H9 (cell line): ENCODE data around the gene CEP55. TPM values are rescaled to one million over a fixed set of nuclear protein-coding genes. Genes with fewer than 3 reads are reported as not detected.

Source experiments
- DNase-seq: peaks from one replicate; pipeline ENCODE4 v3.0.0-alpha.2; 2017
- H2AFZ ChIP-seq: one replicate; pipeline ENCODE4 v1.6.1; 2013; ENCODE audit warnings: mild to moderate bottlenecking, low read length, control low read depth, moderate library complexity
- H2AK5ac ChIP-seq: 2 replicates; pipeline ENCODE4 v1.6.1; 2013; ENCODE audit warnings: low read length, control low read depth, mixed read lengths; ENCODE audit not compliant: insufficient read length
- H2BK120ac ChIP-seq: one replicate; pipeline ENCODE4 v1.6.1; 2013; ENCODE audit warnings: low read depth, mild to moderate bottlenecking, low read length, control low read depth, inconsistent platforms; ENCODE audit not compliant: poor library complexity, severe bottlenecking
- H2BK12ac ChIP-seq: 2 replicates; pipeline ENCODE4 v1.6.1; 2013; ENCODE audit warnings: low read length, control low read depth, mixed read lengths, low read depth; ENCODE audit not compliant: insufficient read length
- H2BK15ac ChIP-seq: 2 replicates; pipeline ENCODE4 v1.6.1; 2013; ENCODE audit warnings: low read depth, low read length, control low read depth
- H2BK20ac ChIP-seq: one replicate; pipeline ENCODE4 v1.6.1; 2013; ENCODE audit warnings: low read depth, mild to moderate bottlenecking, low read length, control low read depth, inconsistent platforms; ENCODE audit not compliant: poor library complexity, severe bottlenecking
- H2BK5ac ChIP-seq: 2 replicates; pipeline ENCODE4 v1.6.1; 2013; ENCODE audit warnings: low read length, control low read depth, mixed read lengths; ENCODE audit not compliant: insufficient read length
- H3K14ac ChIP-seq: 2 replicates; pipeline ENCODE4 v1.6.1; 2013; ENCODE audit warnings: low read length, control low read depth; ENCODE audit not compliant: insufficient read depth
- H3K18ac ChIP-seq: 2 replicates; pipeline ENCODE4 v1.6.1; 2013; ENCODE audit warnings: low read depth, mild to moderate bottlenecking, mixed read lengths, low read length, control low read depth; ENCODE audit not compliant: insufficient read length
- H3K23ac ChIP-seq: 2 replicates; pipeline ENCODE4 v1.6.1; 2013; ENCODE audit warnings: low read length, control low read depth, mixed read lengths, low read depth; ENCODE audit not compliant: insufficient read length
- H3K23me2 ChIP-seq: 2 replicates; pipeline ENCODE4 v1.6.1; 2013; ENCODE audit warnings: low read depth, mild to moderate bottlenecking, mixed read lengths, low read length, control low read depth; ENCODE audit not compliant: insufficient read length, poor library complexity, severe bottlenecking
- H3K27ac ChIP-seq: 2 replicates; pipeline ENCODE4 v1.5.1; 2013; ENCODE audit warnings: low read length, control low read depth, mixed read lengths, low read depth; ENCODE audit not compliant: insufficient read length
- H3K27me3 ChIP-seq: 2 replicates; pipeline ENCODE4 v1.6.1; 2013; ENCODE audit warnings: low read length, control low read depth, inconsistent platforms; ENCODE audit not compliant: insufficient read depth
- H3K4ac ChIP-seq: 2 replicates; pipeline ENCODE4 v1.6.1; 2013; ENCODE audit warnings: low read depth, mild to moderate bottlenecking, control low read depth, inconsistent platforms, low read length, moderate library complexity
- H3K4me1 ChIP-seq: 2 replicates; pipeline ENCODE4 v1.6.1; 2013; ENCODE audit warnings: low read length, control low read depth, inconsistent platforms; ENCODE audit not compliant: insufficient read depth
- H3K4me2 ChIP-seq: 2 replicates; pipeline ENCODE4 v1.6.1; 2013; ENCODE audit warnings: low read length, control low read depth, mixed read lengths; ENCODE audit not compliant: insufficient read length, insufficient read depth
- H3K56ac ChIP-seq: 2 replicates; pipeline ENCODE4 v1.6.1; 2013; ENCODE audit warnings: low read depth, mild to moderate bottlenecking, mixed read lengths, low read length, control low read depth; ENCODE audit not compliant: insufficient read length
- H3K79me1 ChIP-seq: 2 replicates; pipeline ENCODE4 v1.6.1; 2013; ENCODE audit warnings: low read depth, mild to moderate bottlenecking, moderate library complexity, low read length, control low read depth, inconsistent platforms; ENCODE audit not compliant: insufficient read depth, poor library complexity, severe bottlenecking
- H3K79me2 ChIP-seq: 2 replicates; pipeline ENCODE4 v1.6.1; 2013; ENCODE audit warnings: low read length, control low read depth, inconsistent platforms; ENCODE audit not compliant: insufficient read depth
- H3K9ac ChIP-seq: 2 replicates; pipeline ENCODE4 v1.6.1; 2013; ENCODE audit warnings: low read length, control low read depth, mixed read lengths; ENCODE audit not compliant: insufficient read length; ENCODE audit errors: extremely low read depth
- H3K9me3 ChIP-seq: one replicate; pipeline ENCODE4 v1.6.1; 2013; ENCODE audit warnings: low read depth, low read length, inconsistent platforms; ENCODE audit not compliant: control insufficient read depth
- H3T11ph ChIP-seq: one replicate; pipeline ENCODE4 v1.6.1; 2013; ENCODE audit warnings: mild to moderate bottlenecking, low read length, control low read depth, inconsistent platforms
- H4K20me1 ChIP-seq: one replicate; pipeline ENCODE4 v1.6.1; 2013; ENCODE audit not compliant: control insufficient read depth, insufficient read length, insufficient read depth
- H4K5ac ChIP-seq: 2 replicates; pipeline ENCODE4 v1.6.1; 2013; ENCODE audit warnings: low read depth, mild to moderate bottlenecking, mixed read lengths, low read length, control low read depth; ENCODE audit not compliant: insufficient read length
- H4K8ac ChIP-seq: replicated peaks from 2 replicates; pipeline ENCODE4 v1.6.1; 2013; ENCODE audit warnings: low read length, control low read depth, mixed read lengths, low read depth; ENCODE audit not compliant: insufficient read length
- H4K91ac ChIP-seq: 2 replicates; pipeline ENCODE4 v1.6.1; 2013; ENCODE audit warnings: low read depth, mild to moderate bottlenecking, moderate library complexity, mixed read lengths, low read length, control low read depth; ENCODE audit not compliant: insufficient read length
- H3K27ac Mint-ChIP-seq, 3 experiments: 2 replicates in 2 of 3; 3 replicates in 1 of 3; pipeline ENCODE4 v1.8.0; 2020 to 2021; ENCODE audit warnings: mixed read lengths in 3 of 3, mild to moderate bottlenecking in 1 of 3, moderate library complexity in 1 of 3
- H3K27me3 Mint-ChIP-seq: 2 replicates; pipeline ENCODE4 v1.8.0; 2021; ENCODE audit warnings: low read depth, mild to moderate bottlenecking, moderate library complexity, mixed read lengths
- H3K36me3 Mint-ChIP-seq, 3 experiments: 2 replicates in 2 of 3; 3 replicates in 1 of 3; pipeline ENCODE4 v1.8.0; 2020 to 2021; ENCODE audit warnings: low read depth in 3 of 3, mixed read lengths in 3 of 3; ENCODE audit not compliant: insufficient read depth in 1 of 3
- H3K4me1 Mint-ChIP-seq, 2 experiments: 2 replicates each; pipeline ENCODE4 v1.8.0; 2020; ENCODE audit warnings: mixed read lengths in 2 of 2
- H3K4me3 Mint-ChIP-seq, 2 experiments: 2 replicates in 1 of 2; 3 replicates in 1 of 2; pipeline ENCODE4 v1.8.0; 2020 to 2021; ENCODE audit warnings: mild to moderate bottlenecking in 2 of 2, mixed read lengths in 2 of 2, moderate library complexity in 1 of 2
- H3K9me3 Mint-ChIP-seq, 2 experiments: 2 replicates in 1 of 2; 3 replicates in 1 of 2; pipeline ENCODE4 v1.8.0; 2020; ENCODE audit warnings: mild to moderate bottlenecking in 2 of 2, mixed read lengths in 2 of 2, moderate library complexity in 1 of 2
- CTCF ChIP-seq: fragments of 200-600 bp; sonication (generic); conservative IDR thresholded peaks from 3 replicates; pipeline ENCODE4 v1.8.0; 2021; ENCODE audit warnings: antibody characterized with exemption, mild to moderate bottlenecking
- WGBS: extraction: QIAGEN DNeasy Blood & Tissue Kit; methylation state at CpG from one replicate; pipeline ENCODE4 v1.1.7; 2013; ENCODE audit warnings: missing lambda C conversion rate, low lambda C conversion rate, mixed read lengths; ENCODE audit not compliant: insufficient read length; ENCODE audit errors: extremely low coverage; 5-methylcytosine and 5-hydroxymethylcytosine counted together
- total RNA-seq: library from RNA; stranded (reverse); gene quantifications from 2 replicates; pipeline ENCODE4 v1.2.1, GENCODE V29; 2021

Gene CEP55
- total RNA-seq, 1 experiment from 2014 or later, result 17.8 TPM

GRCh38 chr10:93488956-93489528 lies 7.4 kb upstream of the CEP55 start:
- H4K8ac ChIP-seq, result no peak overlapping the region
- no peak overlapping the region for H2AFZ ChIP-seq
- no peak overlapping the region for H2BK20ac ChIP-seq
- H3K4me2 ChIP-seq, result no peak overlapping the region
- H3K27ac ChIP-seq, result no peak overlapping the region
- no peak overlapping the region for H3K4ac ChIP-seq
- H3K9ac ChIP-seq, result no peak overlapping the region
- no peak overlapping the region for H2BK5ac ChIP-seq
- H3K23ac ChIP-seq, result no peak overlapping the region
- H2BK15ac ChIP-seq, result no peak overlapping the region
- Mint-ChIP-seq H3K4me3 (no peak overlapping the region), H3K36me3 (no peaks in the 10 kb centered on the region), H3K27me3 (peaks cover under 1% of the 10 kb centered on the region; the same call in 1 of the 2 replicates), H3K4me1 (peaks cover 0 to 2% of the 10 kb centered on the region in 2 experiments; a peak in 1 of 4 replicates), H3K27ac (no peak overlapping the region), H3K9me3 (no peaks in the 10 kb centered on the region)
- H4K91ac ChIP-seq, result no peak overlapping the region
- no peak overlapping the region for H3T11ph ChIP-seq
- no peak overlapping the region for H3K14ac ChIP-seq
- no peak overlapping the region for H2BK12ac ChIP-seq
- H3K9me3 ChIP-seq, result no peaks in the 10 kb centered on the region
- H2BK120ac ChIP-seq, result no peak overlapping the region
- H3K23me2 ChIP-seq, result no peaks in the 10 kb centered on the region
- no peak overlapping the region for H3K56ac ChIP-seq
- H3K4me1 ChIP-seq, result no peaks in the 10 kb centered on the region
- no peaks in the 10 kb centered on the region for H3K79me2 ChIP-seq
- no peaks in the 10 kb centered on the region for H4K20me1 ChIP-seq
- H4K5ac ChIP-seq, result no peak overlapping the region
- H3K18ac ChIP-seq, result no peak overlapping the region
- TF ChIP-seq CTCF, result no peak
- no CpG with 5 or more reads among the region's 4 CpGs for WGBS
- no peaks in the 10 kb centered on the region for H3K79me1 ChIP-seq
- H2AK5ac ChIP-seq, result no peak overlapping the region
- no peaks in the 10 kb centered on the region for H3K27me3 ChIP-seq
- DNase-seq, result no peak
